H1 (cell line): ENCODE data around the gene PNCK. TPM values are rescaled to one million over a fixed set of nuclear protein-coding genes. Genes with fewer than 3 reads are reported as not detected.

Experiments used
- CTCF ChIA-PET: fragments of 300-600 bp; sonication (Branson Sonifier 250); formaldehyde crosslinking; loops from one replicate; lab custom pipeline; 2021; ENCODE audit not compliant: partially characterized antibody; lab: Charles Lee
- POLR2A ChIA-PET: fragments of 300-600 bp; sonication (Branson Sonifier 250); formaldehyde crosslinking; loops from one replicate; lab custom pipeline; 2021; ENCODE audit warnings: inconsistent platforms; ENCODE audit not compliant: partially characterized antibody; lab: Charles Lee
- DNase-seq, 2 experiments: peaks; one replicate each; pipeline versions ENCODE4 v3.0.0 to v3.0.0-alpha.2; 2010 to 2022; ENCODE audit warnings: low spot score in 2 of 2, low read depth in 1 of 2, mixed read lengths in 1 of 2
- FAIRE-seq: peaks from 2 replicates; lab custom pipeline; 2011; peaks lifted over from hg19 to GRCh38; lab: Jason Lieb, UNC
- H2AFZ ChIP-seq: 2 replicates; pipeline ENCODE4 v1.8.1; 2012; ENCODE audit warnings: low read length, inconsistent platforms
- H2AK5ac ChIP-seq: 2 replicates; pipeline ENCODE4 v1.6.1; 2013; ENCODE audit warnings: low read depth, low read length
- H2BK120ac ChIP-seq: replicated peaks from 2 replicates; pipeline ENCODE3; 2013; ENCODE audit warnings: low read depth, low read length, inconsistent platforms
- H2BK12ac ChIP-seq: 2 replicates; pipeline ENCODE4 v1.6.1; 2013; ENCODE audit warnings: low read depth, low read length
- H2BK15ac ChIP-seq: 2 replicates; pipeline ENCODE4 v1.6.1; 2013; ENCODE audit warnings: low read length
- H2BK20ac ChIP-seq: 2 replicates; pipeline ENCODE4 v1.6.1; 2013; ENCODE audit warnings: low read length
- H2BK5ac ChIP-seq: 2 replicates; pipeline ENCODE4 v1.6.1; 2013; ENCODE audit warnings: low read depth, low read length
- H3K14ac ChIP-seq: 2 replicates; pipeline ENCODE4 v1.6.1; 2013; ENCODE audit warnings: inconsistent platforms; ENCODE audit not compliant: insufficient read length
- H3K18ac ChIP-seq: 2 replicates; pipeline ENCODE4 v1.6.1; 2013; ENCODE audit warnings: low read length; ENCODE audit errors: extremely low read depth
- H3K23ac ChIP-seq: 2 replicates; pipeline ENCODE4 v1.6.1; 2013; ENCODE audit warnings: inconsistent platforms; ENCODE audit not compliant: insufficient read length
- H3K23me2 ChIP-seq: 2 replicates; pipeline ENCODE4 v1.6.1; 2013; ENCODE audit warnings: low read depth, low read length
- H3K27ac ChIP-seq: 2 replicates; pipeline ENCODE4 v1.6.1; 2011; ENCODE audit warnings: low read depth, low read length, inconsistent platforms
- H3K27me3 ChIP-seq, 4 experiments: replicated peaks in 1 of 4; 1 replicate in 1 of 4; 2 replicates in 3 of 4; pipeline versions ENCODE4 v1.6.1 to v1.8.1; 2011 to 2013; ENCODE audit warnings: low read length in 3 of 4, mild to moderate bottlenecking in 3 of 4, inconsistent platforms in 2 of 4, mixed read lengths in 2 of 4, moderate library complexity in 1 of 4; ENCODE audit not compliant: control insufficient read depth in 3 of 4, insufficient read depth in 3 of 4; ENCODE audit errors: extremely low read depth in 1 of 4
- H3K36me3 ChIP-seq, 4 experiments: 2 replicates each; pipeline versions ENCODE4 v1.6.1 to v1.8.1; 2011 to 2013; ENCODE audit warnings: mild to moderate bottlenecking in 4 of 4, low read length in 3 of 4, moderate library complexity in 2 of 4, control low read depth in 1 of 4, inconsistent platforms in 1 of 4; ENCODE audit not compliant: insufficient read depth in 4 of 4, control insufficient read depth in 2 of 4
- H3K4ac ChIP-seq: replicated peaks from 2 replicates; pipeline ENCODE3; 2013; ENCODE audit warnings: low read length, low read depth, mixed read lengths, inconsistent platforms; ENCODE audit not compliant: insufficient read length
- H3K4me1 ChIP-seq, 4 experiments: replicated peaks in 1 of 4; 1 replicate in 1 of 4; 2 replicates in 3 of 4; pipeline versions ENCODE4 v1.6.1 to v1.8.1; 2011 to 2013; ENCODE audit warnings: low read length in 3 of 4, inconsistent platforms in 2 of 4, mixed read lengths in 1 of 4; ENCODE audit not compliant: insufficient read depth in 4 of 4, control insufficient read depth in 3 of 4
- H3K4me2 ChIP-seq, 2 experiments: 2 replicates each; pipeline versions ENCODE4 v1.6.1 to v1.8.1; 2011 to 2013; ENCODE audit warnings: low read depth in 2 of 2, low read length in 2 of 2, control low read depth in 1 of 2, inconsistent platforms in 1 of 2, mild to moderate bottlenecking in 1 of 2; ENCODE audit not compliant: insufficient read depth in 1 of 2
- H3K4me3 ChIP-seq, 4 experiments: fragments of 200-600, 300-600 bp in 1 of 4; sonication (generic), shearing (Covaris generic), sonication (Bioruptor Twin) in 1 of 4; 2 replicates each; pipeline versions ENCODE4 v1.5.1 to v1.8.1; 2011 to 2016; ENCODE audit warnings: low read length in 4 of 4, low read depth in 3 of 4, control low read depth in 2 of 4, inconsistent platforms in 2 of 4, mild to moderate bottlenecking in 2 of 4, mixed read lengths in 1 of 4, moderate library complexity in 1 of 4; ENCODE audit not compliant: insufficient read depth in 2 of 4; ENCODE audit errors: extremely low read depth in 1 of 4
- H3K56ac ChIP-seq: replicated peaks from 2 replicates; pipeline ENCODE3; 2013; ENCODE audit warnings: low read depth, mild to moderate bottlenecking, mixed read lengths, low read length, inconsistent platforms; ENCODE audit not compliant: insufficient read length
- H3K79me1 ChIP-seq: 2 replicates; pipeline ENCODE4 v1.6.1; 2013; ENCODE audit warnings: low read depth, low read length, control low read depth
- H3K79me2 ChIP-seq, 2 experiments: 2 replicates each; pipeline versions ENCODE4 v1.6.1 to v1.8.1; 2012 to 2013; ENCODE audit warnings: low read length in 2 of 2, mild to moderate bottlenecking in 2 of 2, inconsistent platforms in 1 of 2; ENCODE audit not compliant: insufficient read depth in 2 of 2, control insufficient read depth in 1 of 2
- H3K9ac ChIP-seq, 4 experiments: replicated peaks in 1 of 4; 1 replicate in 1 of 4; 2 replicates in 3 of 4; pipeline versions ENCODE4 v1.6.1 to v1.8.1; 2011 to 2013; ENCODE audit warnings: low read depth in 3 of 4, low read length in 3 of 4, control low read depth in 2 of 4, mild to moderate bottlenecking in 2 of 4, moderate library complexity in 2 of 4, inconsistent platforms in 1 of 4; ENCODE audit errors: extremely low read depth in 1 of 4
- H3K9me3 ChIP-seq, 2 experiments: 2 replicates each; pipeline versions ENCODE4 v1.6.1 to v1.8.1; 2012 to 2013; ENCODE audit warnings: mild to moderate bottlenecking in 2 of 2, moderate library complexity in 2 of 2, control low read depth in 1 of 2, inconsistent platforms in 1 of 2, low read depth in 1 of 2, low read length in 1 of 2, mixed read lengths in 1 of 2; ENCODE audit not compliant: insufficient read depth in 2 of 2
- H4K20me1 ChIP-seq, 2 experiments: replicated peaks in 1 of 2; 2 replicates each; pipeline versions ENCODE3 to v1.8.1; 2011 to 2013; ENCODE audit warnings: inconsistent platforms in 2 of 2, low read length in 2 of 2, mild to moderate bottlenecking in 1 of 2; ENCODE audit not compliant: insufficient read depth in 2 of 2, control insufficient read depth in 1 of 2
- H4K5ac ChIP-seq: 2 replicates; pipeline ENCODE4 v1.6.1; 2013; ENCODE audit warnings: low read length, low read depth, mixed read lengths, inconsistent platforms; ENCODE audit not compliant: insufficient read length
- H4K8ac ChIP-seq: 2 replicates; pipeline ENCODE4 v1.8.0; 2013; ENCODE audit warnings: mild to moderate bottlenecking, moderate library complexity, low read length, inconsistent platforms; ENCODE audit not compliant: insufficient read depth; ENCODE audit errors: extremely low read depth
- H4K91ac ChIP-seq: replicated peaks from 2 replicates; pipeline ENCODE3; 2013; ENCODE audit warnings: low read length, mixed read lengths, inconsistent platforms; ENCODE audit not compliant: insufficient read length
- ATF3 ChIP-seq: IDR thresholded peaks from 2 replicates; pipeline ENCODE4 v1.6.1; 2011; ENCODE audit warnings: low read depth, mild to moderate bottlenecking, low read length; ENCODE audit not compliant: insufficient read depth
- BCL11A ChIP-seq, 2 experiments: IDR thresholded peaks; one replicate each; pipeline ENCODE4 v1.6.1; 2011; ENCODE audit warnings: low read depth in 2 of 2, low read length in 2 of 2, mild to moderate bottlenecking in 2 of 2
- BRCA1 ChIP-seq: IDR thresholded peaks from 2 replicates; pipeline ENCODE4 v1.6.1; 2012; ENCODE audit warnings: low read depth, low read length, improper control_type of control experiment
- CHD2 ChIP-seq: IDR thresholded peaks from 2 replicates; pipeline ENCODE4 v1.6.1; 2012; ENCODE audit warnings: low read length, improper control_type of control experiment
- CTCF ChIP-seq, 3 experiments: IDR thresholded peaks; 1 replicate in 2 of 3; 2 replicates in 1 of 3; pipeline versions ENCODE4 v1.5.1 to v1.6.1; 2011; ENCODE audit warnings: low read length in 3 of 3, mild to moderate bottlenecking in 3 of 3, inconsistent platforms in 2 of 3, low read depth in 1 of 3, moderate library complexity in 1 of 3; ENCODE audit not compliant: insufficient read depth in 1 of 3; ENCODE audit errors: control extremely low read depth in 1 of 3
- E2F6 ChIP-seq: IDR thresholded peaks from 2 replicates; pipeline ENCODE4 v1.6.1; 2012; ENCODE audit warnings: inconsistent platforms
- KDM4A ChIP-seq: IDR thresholded peaks from one replicate; pipeline ENCODE4 v1.7.1; 2012; ENCODE audit warnings: low read depth, mild to moderate bottlenecking, moderate library complexity, low read length, inconsistent platforms; ENCODE audit not compliant: severe bottlenecking
- MAFK ChIP-seq: IDR thresholded peaks from 2 replicates; pipeline ENCODE4 v1.6.1; 2012; ENCODE audit warnings: low read depth, mild to moderate bottlenecking, improper control_type of control experiment, low read length
- SIN3A ChIP-seq, 2 experiments: IDR thresholded peaks in 1 of 2; conservative IDR thresholded peaks in 1 of 2; 2 replicates each; pipeline ENCODE4 v1.6.1; 2011 to 2012; ENCODE audit warnings: low read length in 2 of 2, improper control_type of control experiment in 1 of 2, low read depth in 1 of 2, mild to moderate bottlenecking in 1 of 2
- SIRT6 ChIP-seq: IDR thresholded peaks from one replicate; pipeline ENCODE4 v1.7.1; 2012; ENCODE audit warnings: low read length, inconsistent platforms
- WGBS, 2 experiments: shearing (Covaris generic) in 1 of 2; methylation state at CpG; one replicate each; pipeline versions ENCODE4 v1.1.6 to v1.1.7; 2013 to 2015; ENCODE audit warnings: low lambda C conversion rate in 2 of 2, mixed read lengths in 2 of 2, inconsistent platforms in 1 of 2, low coverage in 1 of 2, missing lambda C conversion rate in 1 of 2; ENCODE audit not compliant: insufficient replicate concordance in 2 of 2, insufficient coverage in 1 of 2, insufficient read length in 1 of 2; ENCODE audit errors: extremely low coverage in 1 of 2, missing lambda C conversion rate in 1 of 2; 5-methylcytosine and 5-hydroxymethylcytosine counted together
- polyA plus RNA-seq, 7 experiments: library from polyadenylated mRNA; depleted of rRNA in 3 of 7; stranded (reverse) in 5 of 7; unstranded in 2 of 7; fragments of >200 nt in 5 of 7; fragments of 200-250 nt in 2 of 7; gene quantifications; 1 replicate in 5 of 7; 2 replicates in 1 of 7; 4 replicates in 1 of 7; pipeline versions ENCODE4 v1.2.1 to v1.2.3, GENCODE V29; 2011 to 2013; ENCODE audit warnings: missing spikeins in 2 of 7, mixed read lengths in 2 of 7
- total RNA-seq: library from RNA; stranded (reverse); fragmentation: NEBNext Ultra II Directional; extraction: Animal tissue kit (Norgen Biotek cat#: 25700); gene quantifications from 2 replicates; pipeline ENCODE4 v1.2.1, GENCODE V29; 2021

Gene PNCK
- total and polyA plus RNA-seq, 2 of the 8 experiments (the other 6 are each of a cell fraction or from before 2014, with no cell fraction given), result 6.2 to 6.3 TPM

- Histone ChIP-seq H2AFZ (no peak overlapping the region), H3K4me2 (no peak overlapping the region), H3K79me2 (no peaks in the 10 kb centered on the region), H3K27ac (no peak overlapping the region), H3K36me3 (no peaks in the 10 kb centered on the region), H3K79me1 (no peaks in the 10 kb centered on the region), H4K91ac (no peak overlapping the region), H3K4me3 (no peak overlapping the region), H3K18ac (no peak overlapping the region), H3K4me1 (peaks cover 0 to 3% (median 0%) of the 10 kb centered on the region in 4 experiments; a peak in 1 of 7 replicates), H3K9ac (no peak overlapping the region), H3K27me3 (no peaks in the 10 kb centered on the region), H3K23me2 (no peaks in the 10 kb centered on the region), H2AK5ac (no peak overlapping the region), H3K9me3 (no peaks in the 10 kb centered on the region), H2BK15ac (no peak overlapping the region), H3K4ac (no peak overlapping the region), H2BK20ac (no peak overlapping the region), H3K56ac (no peak overlapping the region), H2BK5ac (no peak overlapping the region), H4K5ac (no peak overlapping the region), H4K8ac (no peak overlapping the region), H2BK120ac (no peak overlapping the region), H2BK12ac (no peak overlapping the region), H3K23ac (no peak overlapping the region), H4K20me1 (no peaks in the 10 kb centered on the region), H3K14ac (no peak overlapping the region)
- FAIRE-seq, result no peak
- POLR2A ChIA-PET, result no interaction called here
- WGBS, 2 experiments, result 89% methylated on average over 13 of the region's 15 CpGs; no CpG with 5 or more reads in 1 of the 2 experiments
- no peak for DNase-seq
- CTCF ChIA-PET, result interaction anchor here (1.2 to 3.0 kb wide), 2 partner anchors 8 to 18 kb away, joined by 3 to 14 read pairs; no protein-coding TSS in a partner anchor
- TF ChIP-seq CHD2 (no peak), MAFK (no peak), KDM4A (no peak), E2F6 (no peak), CTCF (IDR thresholded peaks at IDR 0.05; ENCODE audit: control extremely low read depth in 1 of 3, insufficient read depth in 1 of 3, low read depth in 1 of 3, low read length in 3 of 3) (no peak), ATF3 (no peak), BRCA1 (no peak), BCL11A (IDR thresholded peaks at IDR 0.05; ENCODE audit: low read depth in 2 of 2, low read length in 2 of 2) (no peak), SIN3A (conservative IDR thresholded peaks at IDR 0.05 in 1 of 2, IDR thresholded peaks at IDR 0.05 in 1 of 2; ENCODE audit: low read depth in 1 of 2, low read length in 2 of 2) (no peak), SIRT6 (no peak)
These were observed 45.9 kb downstream of the PNCK start for GRCh38 chrX:153627675-153628111.
